B cell (primary cell): ENCODE measurements around the gene ELK4. TPM values are rescaled to one million over a fixed set of nuclear protein-coding genes. Genes with fewer than 3 reads are reported as not detected.

ENCODE experiments used
- ATAC-seq: fragments of 200-7000 bp; cut with Tn5 transposase; one replicate; pipeline ENCODE4 v1.10.0; 2021; ENCODE audit warnings: low read depth, mild to moderate bottlenecking, moderate number of reproducible peaks, moderate library complexity
- CTCF ChIA-PET: fragments of 350-600 bp; sonication (Branson Sonifier 250); formaldehyde crosslinking; loops from one replicate; lab custom pipeline; 2021; ENCODE audit warnings: antibody characterized with exemption, inconsistent platforms; lab: Charles Lee
- POLR2A ChIA-PET: fragments of 350-600 bp; sonication (Branson Sonifier 250); formaldehyde crosslinking; loops from one replicate; lab custom pipeline; 2021; ENCODE audit warnings: antibody characterized with exemption; lab: Charles Lee
- DNase-seq: peaks from one replicate; pipeline ENCODE4 v3.0.0; 2013
- H2AFZ ChIP-seq: 2 replicates; pipeline ENCODE4 v1.6.1; 2012; ENCODE audit warnings: mild to moderate bottlenecking, low read depth, low read length; ENCODE audit not compliant: insufficient read depth, poor library complexity, severe bottlenecking
- H3K27ac ChIP-seq, 2 donors: 1 replicate in 1 of 2; 2 replicates in 1 of 2; pipeline ENCODE4 v1.5.1; 2012 to 2013; ENCODE audit warnings: low read length in 2 of 2, mild to moderate bottlenecking in 2 of 2, moderate library complexity in 1 of 2
- H3K27me3 ChIP-seq, 4 experiments: fragments of 200-600 bp in 1 of 4; sonication (generic) in 1 of 4; replicated peaks in 1 of 4; 1 replicate in 2 of 4; 2 replicates in 2 of 4; pipeline versions ENCODE4 v1.6.1 to v1.7.0; 2013 to 2016; ENCODE audit warnings: low read length in 3 of 4, mild to moderate bottlenecking in 2 of 4, mixed read lengths in 1 of 4, moderate library complexity in 1 of 4; ENCODE audit not compliant: insufficient read depth in 4 of 4, control insufficient read depth in 3 of 4; ENCODE audit errors: control extremely low read depth in 1 of 4
- H3K36me3 ChIP-seq, 2 experiments: replicated peaks in 1 of 2; 1 replicate in 1 of 2; 2 replicates in 1 of 2; pipeline versions ENCODE4 v1.6.1 to v1.7.1; 2013; ENCODE audit warnings: low read length in 1 of 2; ENCODE audit not compliant: insufficient read depth in 2 of 2, control insufficient read depth in 1 of 2; ENCODE audit errors: control extremely low read depth in 1 of 2, extremely low read depth in 1 of 2
- H3K4me1 ChIP-seq, 2 donors: fragments of 200-600 bp in 1 of 2; sonication (generic) in 1 of 2; 1 replicate in 1 of 2; 2 replicates in 1 of 2; pipeline versions ENCODE4 v1.5.1 to v1.6.1; 2013 to 2017; ENCODE audit warnings: low read length in 2 of 2; ENCODE audit not compliant: control insufficient read depth in 2 of 2, insufficient read depth in 2 of 2
- H3K4me2 ChIP-seq: replicated peaks from 2 replicates; pipeline ENCODE3; 2012; ENCODE audit warnings: mild to moderate bottlenecking, low read depth, low read length; ENCODE audit not compliant: poor library complexity, severe bottlenecking
- H3K4me3 ChIP-seq, 5 experiments: fragments of 200-600 bp in 1 of 5; sonication (generic) in 1 of 5; 1 replicate in 3 of 5; 2 replicates in 2 of 5; pipeline versions ENCODE4 v1.5.1 to v1.7.0; 2011 to 2016; ENCODE audit warnings: low read length in 4 of 5, mild to moderate bottlenecking in 4 of 5, low read depth in 2 of 5, control low read depth in 1 of 5, moderate library complexity in 1 of 5; ENCODE audit not compliant: insufficient read depth in 1 of 5; ENCODE audit errors: control extremely low read depth in 1 of 5, extremely low read depth in 1 of 5
- H3K79me2 ChIP-seq: fragments of 200-600 bp; sonication (generic); one replicate; pipeline ENCODE4 v1.6.0; 2016; ENCODE audit warnings: low read length; ENCODE audit not compliant: control insufficient read depth, insufficient read depth
- H3K9ac ChIP-seq: fragments of 200-600 bp; sonication (generic); 2 replicates; pipeline ENCODE4 v1.6.1; 2017; ENCODE audit warnings: mild to moderate bottlenecking, low read length, moderate library complexity
- H3K9me3 ChIP-seq, 3 donors: one replicate each; pipeline versions ENCODE4 v1.6.1 to v1.7.1; 2013; ENCODE audit warnings: low read length in 2 of 3; ENCODE audit not compliant: control insufficient read depth in 2 of 3, insufficient read depth in 1 of 3; ENCODE audit errors: control extremely low read depth in 1 of 3
- H4K20me1 ChIP-seq: 2 replicates; pipeline ENCODE4 v1.6.0; 2012; ENCODE audit warnings: mild to moderate bottlenecking, low read length; ENCODE audit not compliant: insufficient read depth, control insufficient read depth, poor library complexity, severe bottlenecking
- H3K27ac Mint-ChIP-seq: one replicate; pipeline ENCODE4 v1.8.0; 2021; ENCODE audit warnings: mixed read lengths
- H3K27me3 Mint-ChIP-seq: one replicate; pipeline ENCODE4 v1.8.0; 2021; ENCODE audit warnings: mixed read lengths
- H3K4me1 Mint-ChIP-seq: one replicate; pipeline ENCODE4 v1.8.0; 2021; ENCODE audit warnings: mixed read lengths
- H3K4me3 Mint-ChIP-seq: one replicate; pipeline ENCODE4 v1.8.0; 2021; ENCODE audit warnings: mixed read lengths
- H3K9me3 Mint-ChIP-seq: one replicate; pipeline ENCODE4 v1.8.0; 2022; ENCODE audit warnings: mixed read lengths; ENCODE audit not compliant: insufficient read depth
- CTCF ChIP-seq: fragments of 200-600 bp; IDR thresholded peaks from one replicate; pipeline ENCODE4 v1.8.0; 2022; ENCODE audit warnings: antibody characterized with exemption, mild to moderate bottlenecking
- EZH2 ChIP-seq: IDR thresholded peaks from 2 replicates; pipeline ENCODE4 v1.6.1; 2012; ENCODE audit warnings: borderline replicate concordance, low read depth, mild to moderate bottlenecking, moderate library complexity, low read length; ENCODE audit not compliant: insufficient read depth, poor library complexity, severe bottlenecking
- WGBS: methylation state at CpG from one replicate; pipeline ENCODE4 v1.1.5; 2013; ENCODE audit warnings: missing lambda C conversion rate; ENCODE audit not compliant: insufficient coverage; 5-methylcytosine and 5-hydroxymethylcytosine counted together
- intact Hi-C: fragments of 100-400 bp; cut with micrococcal nuclease; formaldehyde crosslinking; loops from one replicate; pipeline ENCODE4 v1.10.0; 2022
- polyA plus RNA-seq: library from polyadenylated mRNA; depleted of rRNA; stranded (reverse); fragments of >200 nt; gene quantifications from 2 replicates; pipeline ENCODE4 v1.2.3, GENCODE V29; 2012
- total RNA-seq, 2 donors: library from RNA; stranded (reverse); fragments of 120-200 nt in 1 of 2; gene quantifications; 1 replicate in 1 of 2; 2 replicates in 1 of 2; pipeline versions ENCODE4 v1.2.3 to v1.2.4, GENCODE V29; 2013 to 2022

Gene ELK4
- total and polyA plus RNA-seq, 2 donors (not counting 1 experiment from before 2014, with no cell fraction given): 11.0 to 151 TPM

GRCh38 chr1:205571747-205572146 is 60.1 kb downstream of the ELK4 start:
- no peak overlapping the region for H3K27ac ChIP-seq
- H3K4me1 ChIP-seq: peaks cover 6 to 10% of the 10 kb centered on the region in 2 donors
- no peaks in the 10 kb centered on the region for H3K79me2 ChIP-seq
- H3K9me3 Mint-ChIP-seq: no peaks in the 10 kb centered on the region
- CTCF ChIA-PET: no interaction called here
- peaks cover 0 to 47% (median 24%) of the 10 kb centered on the region in 4 experiments for H3K27me3 ChIP-seq
- H3K27me3 Mint-ChIP-seq: peaks cover 46% of the 10 kb centered on the region
- intact Hi-C loops: no loop called here
- POLR2A ChIA-PET: no interaction called here
- H3K9ac ChIP-seq: no peak overlapping the region
- H3K36me3 ChIP-seq: no peaks in the 10 kb centered on the region
- peaks cover 5% of the 10 kb centered on the region for H3K4me1 Mint-ChIP-seq
- no peaks in the 10 kb centered on the region for H3K9me3 ChIP-seq
- H3K4me2 ChIP-seq: no peak overlapping the region
- TF ChIP-seq CTCF (no peak), EZH2 (no peak)
- ATAC-seq (no peak), DNase-seq (no peak)
- H3K27ac Mint-ChIP-seq: no peak overlapping the region
- 89% methylated on average over 3 of the region's 4 CpGs for WGBS
- H3K4me3 ChIP-seq: no peak overlapping the region
- H2AFZ ChIP-seq: no peak overlapping the region
- no peaks in the 10 kb centered on the region for H4K20me1 ChIP-seq
- H3K4me3 Mint-ChIP-seq: no peak overlapping the region

GRCh38 chr1:205570796-205571537 is 60.8 kb downstream of the ELK4 start:
- H3K27ac Mint-ChIP-seq: no peak overlapping the region
- DNase-seq (no peak), ATAC-seq (no peak)
- peaks cover 5% of the 10 kb centered on the region for H3K4me1 Mint-ChIP-seq
- no peak overlapping the region for H3K27ac ChIP-seq
- H3K4me1 ChIP-seq: peaks cover 6 to 10% of the 10 kb centered on the region in 2 donors
- no peaks in the 10 kb centered on the region for H3K9me3 ChIP-seq
- no peaks in the 10 kb centered on the region for H3K79me2 ChIP-seq
- H3K27me3 ChIP-seq: peaks cover 0 to 47% (median 24%) of the 10 kb centered on the region in 4 experiments
- H3K36me3 ChIP-seq: no peaks in the 10 kb centered on the region
- H4K20me1 ChIP-seq: no peaks in the 10 kb centered on the region
- no peak overlapping the region for H3K4me3 Mint-ChIP-seq
- WGBS: 86% methylated on average over 1 of the region's 2 CpGs
- ChIA-PET CTCF (interaction anchor here (0.6 to 2.2 kb wide), 4 partner anchors 62 to 1148 kb away, joined by 3 to 6 read pairs (median 4); partner anchors contain the start of gene ELK4), POLR2A (no interaction called here)
- peaks cover 51% of the 10 kb centered on the region for H3K27me3 Mint-ChIP-seq
- intact Hi-C loops: no loop called here
- H3K9ac ChIP-seq: no peak overlapping the region
- H3K9me3 Mint-ChIP-seq: no peaks in the 10 kb centered on the region
- no peak overlapping the region for H3K4me3 ChIP-seq
- H3K4me2 ChIP-seq: no peak overlapping the region
- H2AFZ ChIP-seq: no peak overlapping the region
- TF ChIP-seq CTCF (no peak), EZH2 (no peak)
